ENCODE results near the gene CNTFR. TPM values are rescaled to one million over a fixed set of nuclear protein-coding genes. Genes with fewer than 3 reads are reported as not detected.

The CNTFR gene
- total RNA-seq, 1 donor from 2014 or later = 1.1 TPM

DNA sequence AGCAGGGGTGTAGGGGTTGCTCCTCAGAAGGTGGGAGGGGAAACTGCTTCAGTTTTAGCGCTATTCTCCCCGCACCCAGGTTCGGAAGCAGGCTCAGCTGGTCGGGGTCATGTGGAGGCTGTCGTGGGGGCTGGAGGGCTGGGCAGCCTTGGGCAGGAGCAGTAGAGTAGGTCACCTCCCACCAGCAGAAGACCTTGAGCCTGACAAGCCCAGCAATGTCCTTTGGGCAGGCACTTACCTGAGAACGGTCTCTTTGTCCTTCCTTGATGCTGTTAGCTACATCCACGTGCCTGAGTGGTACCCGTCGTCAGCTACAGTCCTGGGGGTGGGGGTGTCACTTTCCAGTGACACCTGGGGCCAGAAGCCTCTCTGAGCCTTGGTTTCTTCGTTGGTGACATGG is 87.1 kb downstream of the CNTFR start:
- intact Hi-C loops (cut with DNase I) = loop anchor here (2.0 to 10.0 kb wide), 3 partner anchors 44 to 168 kb away; no protein-coding TSS in a partner anchor
- DNase-seq (ENCODE audit: low spot score) = no peak

DNA sequence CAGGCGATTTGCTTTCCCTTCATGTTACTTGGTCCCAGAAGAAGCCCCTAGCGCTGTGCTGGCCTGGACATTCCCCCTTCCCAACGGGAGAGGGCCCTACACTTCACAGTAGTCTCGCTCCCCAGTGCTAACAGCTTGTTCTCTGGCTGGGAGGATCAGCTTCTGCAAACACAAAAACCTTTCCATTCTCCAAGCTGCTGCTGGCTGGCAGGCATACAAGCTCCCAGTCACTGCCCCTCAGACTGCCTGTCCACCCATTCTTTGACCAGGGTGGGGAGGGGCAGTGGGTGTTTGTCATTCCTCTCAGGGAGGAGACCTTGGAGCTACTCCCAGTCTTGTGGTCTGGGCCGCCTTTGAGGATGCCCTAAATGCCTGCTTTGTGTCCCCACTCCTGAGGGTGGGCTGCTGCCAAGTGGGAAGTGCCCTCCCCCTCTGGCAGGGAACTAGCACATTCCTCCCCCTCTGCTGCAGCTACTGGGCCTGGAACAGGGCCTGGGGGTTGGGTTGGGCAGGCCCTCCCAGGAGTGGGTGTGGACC is 87.6 kb downstream of the CNTFR start:
- DNase-seq (ENCODE audit: low spot score) = peak; percentile 82
- intact Hi-C loops (cut with DNase I) = loop anchor here (2.0 to 10.0 kb wide), 4 partner anchors 45 to 167 kb away; no protein-coding TSS in a partner anchor

Other genes starting within 250 kb of the CNTFR start
- 9.7 TPM for gene MYORG, start 212.8 kb downstream of the CNTFR start, total RNA-seq
- gene FAM219A, start 131.2 kb downstream of the CNTFR start, total RNA-seq = 39.1 TPM
- gene DNAI1, start 130.9 kb downstream of the CNTFR start, total RNA-seq = 0.30 TPM
- gene ENHO, start 66.7 kb downstream of the CNTFR start, total RNA-seq = 1.3 TPM
- gene RPP25L, start 22.4 kb upstream of the CNTFR start, total RNA-seq = 39.4 TPM
- 101 TPM for gene DCTN3, start 30.8 kb upstream of the CNTFR start, total RNA-seq
- gene ARID3C, start 39.3 kb upstream of the CNTFR start, total RNA-seq = not detected
- 25.8 TPM for gene SIGMAR1, start 48.1 kb upstream of the CNTFR start, total RNA-seq
- gene GALT, start 57.0 kb upstream of the CNTFR start, total RNA-seq = 42.4 TPM
- gene IL11RA, start 62.5 kb upstream of the CNTFR start, total RNA-seq = 59.4 TPM
- not detected for gene CCL27, start 72.9 kb upstream of the CNTFR start, total RNA-seq
- gene CCL19, start 101.6 kb upstream of the CNTFR start, total RNA-seq = 0.62 TPM
- gene CCL21, start 120.4 kb upstream of the CNTFR start, total RNA-seq = 30.1 TPM